BJ (cell line): ENCODE data around the gene BRF1. TPM values are rescaled to one million over a fixed set of nuclear protein-coding genes. Genes with fewer than 3 reads are reported as not detected.
A peak's percentile ranks its signal among the peaks of the same experiment; 100 is the strongest.

Experiments used
- CTCF ChIA-PET: fragments of 350-600 bp; formaldehyde crosslinking; extraction: SDS; loops from one replicate; lab custom pipeline; 2021; ENCODE audit warnings: antibody characterized with exemption, inconsistent platforms; lab: Yijun Ruan, JAX
- POLR2A ChIA-PET: fragments of 300-600 bp; sonication (Branson Sonifier 250); formaldehyde crosslinking; extraction: SDS; loops from one replicate; lab custom pipeline; 2021; ENCODE audit warnings: antibody characterized with exemption; lab: Charles Lee
- DNase-seq: peaks from one replicate; pipeline ENCODE4 v3.0.0-alpha.2; 2011; ENCODE audit warnings: low read depth
- H3K27me3 ChIP-seq: 2 replicates; pipeline ENCODE4 v1.6.0; 2011; ENCODE audit warnings: low read length; ENCODE audit not compliant: control insufficient read depth, insufficient read depth
- H3K36me3 ChIP-seq: 2 replicates; pipeline ENCODE4 v1.5.1; 2011; ENCODE audit warnings: low read length; ENCODE audit not compliant: control insufficient read depth, insufficient read depth
- H3K4me3 ChIP-seq: 2 replicates; pipeline ENCODE4 v1.5.1; 2011; ENCODE audit warnings: low read depth, mild to moderate bottlenecking, control low read depth, low read length
- CTCF ChIP-seq: IDR thresholded peaks from 2 replicates; pipeline ENCODE4 v1.5.1; 2011; ENCODE audit warnings: low read depth, mild to moderate bottlenecking, control low read depth, inconsistent platforms, low read length, moderate library complexity; ENCODE audit not compliant: insufficient read depth
- polyA plus RNA-seq: library from polyadenylated mRNA; depleted of rRNA; stranded (reverse); fragments of >200 nt; gene quantifications from 2 replicates; pipeline ENCODE4 v1.2.3, GENCODE V29; 2011

BRF1 gene
- polyA plus RNA-seq, 1 experiment, result 8.2 TPM

DNA sequence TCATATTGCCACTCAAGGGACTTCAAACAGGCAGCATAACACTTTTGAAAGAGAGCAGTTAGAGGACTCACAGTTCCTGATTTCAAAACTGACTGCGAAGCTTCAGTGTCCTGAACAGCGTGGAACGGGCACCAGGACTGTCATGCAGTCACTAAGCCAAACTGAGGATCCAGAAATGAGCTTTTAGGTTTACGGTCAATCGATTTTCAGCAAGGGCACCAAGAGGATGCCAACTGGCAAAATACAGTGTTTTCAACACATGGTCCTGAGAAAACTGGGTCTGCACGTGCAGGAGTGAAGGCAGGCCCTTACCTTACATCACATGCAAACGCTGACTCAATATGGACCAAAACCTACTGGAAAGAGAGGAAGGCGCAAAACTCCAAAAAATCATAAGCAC, 15.6 kb downstream of the BRF1 start:
- CTCF ChIA-PET, result interaction anchor here (1.0 kb wide), 1 partner anchor 195 kb away, joined by 3 read pairs; no protein-coding TSS in a partner anchor
- POLR2A ChIA-PET, result no interaction called here
- no peak for DNase-seq

GRCh38 chr14:105283899-105284298, 16.9 kb downstream of the BRF1 start:
- no peak for TF ChIP-seq CTCF
- Histone ChIP-seq H3K36me3 (no peaks in the 10 kb centered on the region; the same call in 1 of the 2 replicates), H3K27me3 (no peaks in the 10 kb centered on the region), H3K4me3 (no peak overlapping the region)
- ChIA-PET POLR2A (no interaction called here), CTCF (no interaction called here)
- no peak for DNase-seq

More for the DNA sequence above, 15.6 kb downstream of the BRF1 start:
- Histone ChIP-seq H3K4me3 (no peak overlapping the region), H3K36me3 (no peaks in the 10 kb centered on the region; the same call in 1 of the 2 replicates), H3K27me3 (no peaks in the 10 kb centered on the region)
- no peak for TF ChIP-seq CTCF

DNA sequence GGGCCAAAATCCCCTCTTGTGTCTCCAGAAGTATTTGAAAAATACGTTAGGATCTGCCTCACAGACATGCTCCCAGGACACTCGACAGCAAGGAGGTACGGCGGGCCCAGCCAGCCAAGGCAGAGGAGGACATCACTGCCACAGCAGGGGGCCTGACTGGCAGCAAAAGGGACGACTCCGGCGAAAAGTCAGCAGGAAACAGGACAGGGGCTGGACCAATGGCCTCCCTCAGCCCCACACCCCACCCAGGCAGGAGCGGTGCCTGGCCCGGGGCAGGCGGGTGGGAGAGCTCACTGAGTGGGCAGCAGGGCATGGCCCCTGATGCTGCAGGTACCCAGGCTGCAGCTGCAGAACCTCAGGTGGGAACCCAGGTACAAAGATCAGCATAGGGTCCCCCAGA, 17.8 kb downstream of the BRF1 start:
- H3K36me3 ChIP-seq, result no peaks in the 10 kb centered on the region; the same call in 1 of the 2 replicates
- POLR2A ChIA-PET, result no interaction called here
- TF ChIP-seq CTCF, result no peak
- no peaks in the 10 kb centered on the region for H3K27me3 ChIP-seq
- CTCF ChIA-PET, result interaction anchor here (1.0 to 1.2 kb wide), 2 partner anchors 13 to 61 kb away, joined by 3 to 9 read pairs; no protein-coding TSS in a partner anchor
- DNase-seq, result no peak
- H3K4me3 ChIP-seq, result no peak overlapping the region

DNA sequence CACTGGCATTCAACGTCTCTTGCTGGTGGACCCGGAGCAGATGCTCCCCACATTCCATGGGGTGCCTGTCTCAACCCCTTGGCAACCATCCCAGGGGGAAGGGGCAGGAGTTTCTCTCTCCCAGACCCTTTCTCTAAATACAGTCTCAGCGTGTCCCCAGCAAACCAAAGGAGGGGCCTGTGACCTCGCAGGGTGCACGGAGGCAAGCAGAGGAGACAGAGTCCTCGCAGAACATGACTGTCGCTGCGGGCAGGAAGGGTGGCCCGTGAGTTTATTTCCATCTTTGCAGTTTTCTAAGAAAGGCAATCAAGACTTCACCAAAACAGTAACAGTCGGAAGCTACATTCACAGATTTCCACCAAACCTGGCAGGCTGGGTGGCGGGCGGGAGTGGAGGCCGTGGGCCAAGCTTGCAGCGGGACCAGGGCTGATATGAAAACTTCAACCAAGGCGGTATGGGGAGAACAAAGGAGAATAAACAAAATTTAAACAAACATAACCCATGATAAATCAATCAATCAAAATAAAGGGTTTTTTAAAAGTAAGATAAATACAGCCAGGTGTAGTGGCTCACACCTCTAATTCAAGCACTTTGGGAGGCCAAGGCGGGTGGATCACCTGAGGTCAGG, 18.6 kb downstream of the BRF1 start:
- Histone ChIP-seq H3K4me3 (no peak overlapping the region), H3K27me3 (no peaks in the 10 kb centered on the region), H3K36me3 (no peaks in the 10 kb centered on the region; the same call in 1 of the 2 replicates)
- DNase-seq, result no peak
- POLR2A ChIA-PET, result no interaction called here
- CTCF ChIA-PET, result interaction anchor here (0.7 to 1.8 kb wide), 11 partner anchors 9 to 80 kb away, joined by 3 to 9 read pairs (median 3); no protein-coding TSS in a partner anchor
- no peak for TF ChIP-seq CTCF

DNA sequence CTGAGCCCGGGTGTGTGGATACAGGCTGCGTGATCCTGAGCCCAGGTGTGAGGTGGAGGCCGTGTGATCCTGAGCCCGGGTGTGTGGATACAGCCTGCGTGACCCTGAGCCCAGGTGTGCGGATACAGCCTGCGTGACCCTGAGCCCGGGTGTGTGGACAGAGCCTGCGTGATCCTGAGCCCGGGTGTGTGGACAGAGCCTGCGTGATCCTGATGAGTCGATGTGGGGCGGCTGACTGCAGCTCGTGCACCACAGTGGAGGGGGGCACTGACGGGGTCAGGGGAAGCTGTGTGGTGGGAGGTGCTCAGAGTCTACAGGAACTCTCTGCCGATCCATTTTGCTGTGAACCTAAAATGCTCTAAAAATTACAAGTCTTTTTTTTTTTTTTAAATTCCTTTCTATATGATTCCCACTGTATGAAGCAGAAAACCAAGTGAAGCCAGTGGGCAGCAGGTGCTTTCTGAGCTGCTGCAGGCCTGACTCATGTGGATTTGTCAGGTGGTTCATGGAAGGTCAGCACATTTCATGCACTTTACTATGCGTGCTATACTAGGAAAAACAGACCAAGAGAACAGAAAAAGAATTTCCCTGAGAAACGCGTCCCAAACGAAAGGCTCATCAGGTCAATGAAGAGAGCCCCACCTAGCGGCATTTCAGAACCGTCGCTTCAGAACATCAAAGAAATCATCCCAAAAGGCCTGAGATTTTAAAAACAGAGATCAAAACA, 19.3 kb downstream of the BRF1 start:
- ChIA-PET POLR2A (no interaction called here), CTCF (interaction anchor here (0.6 to 1.8 kb wide), 12 partner anchors 10 to 307 kb away, joined by 3 to 9 read pairs (median 3); no protein-coding TSS in a partner anchor)
- no peak overlapping the region for H3K4me3 ChIP-seq
- no peaks in the 10 kb centered on the region; the same call in 1 of the 2 replicates for H3K36me3 ChIP-seq
- no peaks in the 10 kb centered on the region for H3K27me3 ChIP-seq
- peak; percentile 78 for TF ChIP-seq CTCF
- DNase-seq, result peak; percentile 29
